HepG2 (cell line): ENCODE measurements around the gene TBC1D16. TPM values are rescaled to one million over a fixed set of nuclear protein-coding genes. Genes with fewer than 3 reads are reported as not detected.

Experiments used
- AKAP8 ChIP-seq: sonication (generic); formaldehyde crosslinking; IDR thresholded peaks from 2 replicates; pipeline ENCODE4 v1.5.1; 2020; ENCODE audit warnings: mild to moderate bottlenecking, missing genetic modification reagents
- ATM ChIP-seq: fragments of 450-650 bp; IDR thresholded peaks from 2 replicates; pipeline ENCODE4 v1.7.1; 2017; ENCODE audit warnings: mild to moderate bottlenecking, borderline replicate concordance
- ESRRA ChIP-seq: sonication (generic); formaldehyde crosslinking; IDR thresholded peaks from 2 replicates; pipeline ENCODE4 v1.5.1; 2020; ENCODE audit warnings: mild to moderate bottlenecking, low read depth, missing genetic modification reagents
- KMT2B ChIP-seq: IDR thresholded peaks from 2 replicates; pipeline ENCODE4 v1.6.1; 2016; ENCODE audit warnings: missing genetic modification reagents, missing compliant biosample characterization
- MTF1 ChIP-seq: sonication (generic); formaldehyde crosslinking; IDR thresholded peaks from 2 replicates; pipeline ENCODE4 v1.5.0; 2020; ENCODE audit warnings: missing genetic modification reagents
- PAWR ChIP-seq: sonication (generic); formaldehyde crosslinking; IDR thresholded peaks from 2 replicates; pipeline ENCODE4 v1.4.0; 2020; ENCODE audit warnings: missing genetic modification reagents, mild to moderate bottlenecking, borderline replicate concordance
- SMARCC2 ChIP-seq: fragments of 450-650 bp; IDR thresholded peaks from 2 replicates; pipeline ENCODE4 v1.6.1; 2017; ENCODE audit warnings: antibody characterized with exemption, mild to moderate bottlenecking
- SNAI1 ChIP-seq: sonication (generic); formaldehyde crosslinking; IDR thresholded peaks from 2 replicates; pipeline ENCODE4 v1.5.0; 2020; ENCODE audit warnings: mild to moderate bottlenecking, missing genetic modification reagents, borderline replicate concordance
- SOX13 ChIP-seq, 3 experiments: fragments of 450-650 bp in 1 of 3; sonication (generic) in 1 of 3; formaldehyde crosslinking in 1 of 3; IDR thresholded peaks in 2 of 3; conservative IDR thresholded peaks in 1 of 3; 2 replicates each; pipeline versions ENCODE4 v1.5.0 to v1.6.1; 2016 to 2020; ENCODE audit warnings: antibody characterized with exemption in 1 of 3, mild to moderate bottlenecking in 1 of 3, missing compliant biosample characterization in 1 of 3, missing genetic modification reagents in 1 of 3, moderate library complexity in 1 of 3
- TGIF2 ChIP-seq: IDR thresholded peaks from 2 replicates; pipeline ENCODE4 v1.6.1; 2016; ENCODE audit warnings: control low read depth, missing compliant biosample characterization
- ZBTB21 ChIP-seq: sonication (generic); formaldehyde crosslinking; IDR thresholded peaks from 2 replicates; pipeline ENCODE4 v1.4.0; 2020; ENCODE audit warnings: missing genetic modification reagents
- ZFP1 ChIP-seq: IDR thresholded peaks from 2 replicates; pipeline ENCODE4 v1.6.1; 2016
- ZHX1 ChIP-seq: sonication (generic); formaldehyde crosslinking; IDR thresholded peaks from 2 replicates; pipeline ENCODE4 v1.8.1; 2022; ENCODE audit warnings: low read depth, mild to moderate bottlenecking, missing genetic modification reagents
- ZNF12 ChIP-seq: sonication (generic); formaldehyde crosslinking; IDR thresholded peaks from 2 replicates; pipeline ENCODE4 v1.5.0; 2020; ENCODE audit warnings: missing genetic modification reagents
- ZNF121 ChIP-seq: sonication (generic); formaldehyde crosslinking; IDR thresholded peaks from 2 replicates; pipeline ENCODE4 v1.5.0; 2020; ENCODE audit warnings: mild to moderate bottlenecking, missing genetic modification reagents
- ZNF260 ChIP-seq: sonication (generic); formaldehyde crosslinking; IDR thresholded peaks from 2 replicates; pipeline ENCODE4 v1.4.0; 2020; ENCODE audit warnings: missing genetic modification reagents, low read depth, mild to moderate bottlenecking, borderline replicate concordance
- ZNF274 ChIP-seq: sonication (generic); formaldehyde crosslinking; IDR thresholded peaks from 2 replicates; pipeline ENCODE4 v1.5.1; 2020; ENCODE audit warnings: mild to moderate bottlenecking, missing genetic modification reagents
- ZNF30 ChIP-seq: sonication (generic); formaldehyde crosslinking; IDR thresholded peaks from 2 replicates; pipeline ENCODE4 v1.5.0; 2020; ENCODE audit warnings: mild to moderate bottlenecking, missing genetic modification reagents
- ZNF362 ChIP-seq: sonication (generic); formaldehyde crosslinking; IDR thresholded peaks from 2 replicates; pipeline ENCODE4 v1.4.0; 2020; ENCODE audit warnings: missing genetic modification reagents, mild to moderate bottlenecking, borderline replicate concordance
- ZNF451 ChIP-seq: sonication (generic); formaldehyde crosslinking; IDR thresholded peaks from 2 replicates; pipeline ENCODE4 v1.5.0; 2020; ENCODE audit warnings: mild to moderate bottlenecking, missing genetic modification reagents
- ZNF569 ChIP-seq: sonication (generic); formaldehyde crosslinking; IDR thresholded peaks from 2 replicates; pipeline ENCODE4 v1.5.0; 2020; ENCODE audit warnings: mild to moderate bottlenecking, missing genetic modification reagents, moderate library complexity, borderline replicate concordance
- ZNF598 ChIP-seq: sonication (generic); formaldehyde crosslinking; IDR thresholded peaks from 2 replicates; pipeline ENCODE4 v1.5.1; 2020; ENCODE audit warnings: mild to moderate bottlenecking, missing genetic modification reagents, borderline replicate concordance
- ZSCAN20 ChIP-seq: sonication (generic); formaldehyde crosslinking; IDR thresholded peaks from 2 replicates; pipeline ENCODE4 v1.4.0; 2020; ENCODE audit warnings: missing genetic modification reagents, mild to moderate bottlenecking, borderline replicate concordance
- polyA plus RNA-seq, 8 experiments: library from polyadenylated mRNA; depleted of rRNA in 3 of 8; stranded (reverse) in 7 of 8; unstranded in 1 of 8; fragments of >200 nt; fragmentation: Illumina TruSeq in 4 of 8; extraction: Trizol in 4 of 8; gene quantifications; 2 replicates each; pipeline versions ENCODE4 v1.2.1 to v1.2.3, GENCODE V29; 2011 to 2016; ENCODE audit warnings: low read depth in 4 of 8, missing spikeins in 1 of 8, mixed read lengths in 1 of 8; ENCODE audit not compliant: insufficient read depth in 1 of 8
- total RNA-seq, 5 experiments: library from RNA; depleted of rRNA; stranded (reverse); fragments of >200 nt; fragmentation: Illumina TruSeq; extraction: Trizol; gene quantifications; 2 replicates each; pipeline ENCODE4 v1.2.3, GENCODE V29; 2016; ENCODE audit warnings: low read depth in 1 of 5
- TF ChIP-seq, protein P1 (sequence below): IDR thresholded peaks from 2 replicates; pipeline ENCODE4 v1.6.1; 2016; ENCODE audit warnings: missing biosample characterization, missing genetic modification reagents, low read depth

TBC1D16 gene
- total and polyA plus RNA-seq, 2 of the 13 experiments (the other 11 are each of a cell fraction or from before 2014, with no cell fraction given), result 14.9 to 24.9 TPM

- no peak for TF ChIP-seq SOX13 (IDR thresholded peaks at IDR 0.05)
- peak in 1 of 2 experiments; percentile 60; a peak in 2 of 4 replicates for TF ChIP-seq SOX13 (CRISPR knock-in tag; conservative IDR thresholded peaks at IDR 0.05 in 1 of 2, IDR thresholded peaks at IDR 0.05 in 1 of 2)
- TF ChIP-seq ATM, result no peak
- TF ChIP-seq ZHX1 (CRISPR knock-in tag), result 0 out of 2 replicates have a peak, but pooled peaks have one; percentile 83
- no peak for TF ChIP-seq ZNF30 (CRISPR knock-in tag)
- TF ChIP-seq ZNF569 (CRISPR knock-in tag), result no peak
- TF ChIP-seq ZSCAN20 (CRISPR knock-in tag), result no peak
- no peak for TF ChIP-seq MTF1 (CRISPR knock-in tag)
- TF ChIP-seq PAWR (CRISPR knock-in tag), result no peak
- no peak for TF ChIP-seq TGIF2 (CRISPR knock-in tag)
- no peak for TF ChIP-seq ZNF274 (CRISPR knock-in tag)
- TF ChIP-seq ZNF451 (CRISPR knock-in tag), result no peak
- TF ChIP-seq ESRRA (CRISPR knock-in tag), result 0 out of 2 replicates have a peak, but pooled peaks have one; percentile 47
- 0 out of 2 replicates have a peak, but pooled peaks have one; percentile 2 for TF ChIP-seq ZNF362 (CRISPR knock-in tag)
- TF ChIP-seq AKAP8, result no peak
- 0 out of 2 replicates have a peak, but pooled peaks have one; percentile 40 for TF ChIP-seq KMT2B (CRISPR knock-in tag)
- TF ChIP-seq SNAI1, result 0 out of 2 replicates have a peak, but pooled peaks have one; percentile 67
- TF ChIP-seq, protein P1, sequence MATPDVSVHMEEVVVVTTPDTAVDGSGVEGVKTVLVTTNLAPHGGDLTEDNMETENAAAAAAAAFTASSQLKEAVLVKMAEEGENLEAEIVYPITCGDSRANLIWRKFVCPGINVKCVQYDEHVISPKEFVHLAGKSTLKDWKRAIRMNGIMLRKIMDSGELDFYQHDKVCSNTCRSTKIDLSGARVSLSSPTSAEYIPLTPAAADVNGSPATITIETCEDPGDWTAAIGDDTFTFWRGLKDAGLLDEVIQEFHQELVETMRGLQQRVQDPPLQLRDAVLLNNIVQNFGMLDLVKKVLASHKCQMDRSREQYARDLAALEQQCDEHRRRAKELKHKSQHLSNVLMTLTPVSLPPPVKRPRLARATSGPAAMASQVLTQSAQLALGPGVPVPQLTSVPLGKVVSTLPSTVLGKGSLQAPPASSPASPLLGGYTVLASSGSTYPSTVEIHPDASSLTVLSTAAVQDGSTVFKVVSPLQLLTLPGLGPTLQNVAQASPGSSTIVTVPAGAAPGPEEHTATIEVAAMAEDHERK (CRISPR knock-in tag), result no peak
- no peak for TF ChIP-seq ZNF598 (CRISPR knock-in tag)
- TF ChIP-seq ZNF121 (CRISPR knock-in tag), result no peak
- no peak for TF ChIP-seq ZBTB21
- TF ChIP-seq ZNF12 (CRISPR knock-in tag), result no peak
- TF ChIP-seq ZFP1, result no peak
- no peak for TF ChIP-seq ZNF260 (CRISPR knock-in tag)
- TF ChIP-seq SMARCC2, result no peak
Observed at GRCh38 chr17:80018917-80019651, 16.6 kb downstream of the TBC1D16 start (continued).
